Left ventricle myocardium inferior (tissue), 1 donor: ENCODE measurements around the gene STK4. TPM values are rescaled to one million over a fixed set of nuclear protein-coding genes. Genes with fewer than 3 reads are reported as not detected.

Experiments used
- DNase-seq: peaks from one replicate; pipeline ENCODE4 v3.0.0-alpha.2; 2020
- H3K27ac ChIP-seq: fragments of 200-600 bp; replicated peaks from 2 replicates; pipeline ENCODE4 v1.8.0; 2021
- H3K27me3 ChIP-seq: fragments of 200-600 bp; 2 replicates; pipeline ENCODE4 v1.8.0; 2021; ENCODE audit warnings: low read depth
- H3K36me3 ChIP-seq: fragments of 200-600 bp; 2 replicates; pipeline ENCODE4 v1.8.0; 2021
- H3K4me1 ChIP-seq: fragments of 200-600 bp; 2 replicates; pipeline ENCODE4 v1.8.0; 2021
- H3K4me3 ChIP-seq: fragments of 200-600 bp; 2 replicates; pipeline ENCODE4 v1.8.0; 2021; ENCODE audit warnings: mild to moderate bottlenecking, moderate library complexity
- H3K9me3 ChIP-seq: fragments of 200-600 bp; replicated peaks from 2 replicates; pipeline ENCODE4 v1.8.0; 2021
- CTCF ChIP-seq: fragments of 200-600 bp; IDR thresholded peaks from 2 replicates; pipeline ENCODE4 v1.8.0; 2021; ENCODE audit warnings: antibody characterized with exemption, mild to moderate bottlenecking, borderline replicate concordance
- intact Hi-C: fragments of 100-400 bp; cut with micrococcal nuclease; formaldehyde crosslinking; loops from one replicate; pipeline ENCODE4 v1.11.0; 2022
- total RNA-seq: library from RNA; stranded (reverse); fragmentation: NEBNext Ultra II Directional; extraction: Animal tissue kit (Norgen Biotek cat#: 25700); gene quantifications from one replicate; pipeline ENCODE4 v1.2.1, GENCODE V29; 2021
- donor health status: DM: no; HTN: yes; CAD: no; lungs with severe emphysema.

Gene STK4
- total RNA-seq, 1 donor from 2014 or later = 9.8 TPM

- peak overlapping the region; percentile 83 for H3K27ac ChIP-seq
- TF ChIP-seq CTCF = no peak
- H3K36me3 ChIP-seq = peaks cover 22% of the 10 kb centered on the region
- DNase-seq = no peak
- intact Hi-C loops = no loop called here
- peaks cover 27% of the 10 kb centered on the region for H3K4me1 ChIP-seq
- no peaks in the 10 kb centered on the region for H3K27me3 ChIP-seq
- no peaks in the 10 kb centered on the region for H3K9me3 ChIP-seq
- H3K4me3 ChIP-seq = peak overlapping the region; percentile 83
Measured at GRCh38 chr20:44959082-44959637, 7.2 kb upstream of the STK4 start.

GRCh38 chr20:44959638-44960102, 6.6 kb upstream of the STK4 start:
- H3K9me3 ChIP-seq = no peaks in the 10 kb centered on the region
- peaks cover 17% of the 10 kb centered on the region for H3K36me3 ChIP-seq
- H3K27me3 ChIP-seq = no peaks in the 10 kb centered on the region
- TF ChIP-seq CTCF = no peak
- peaks cover 27% of the 10 kb centered on the region for H3K4me1 ChIP-seq
- peak overlapping the region; percentile 83 for H3K27ac ChIP-seq
- no peak for DNase-seq
- intact Hi-C loops = no loop called here
- H3K4me3 ChIP-seq = peak overlapping the region; percentile 83

- H3K4me3 ChIP-seq = peak within 1 kb of the TSS; percentile 83
- peaks cover 27% of the 10 kb centered on the region for H3K4me1 ChIP-seq
- H3K27ac ChIP-seq = peak within 1 kb of the TSS; percentile 83
- peaks cover 11% of the 10 kb centered on the region for H3K36me3 ChIP-seq
- TF ChIP-seq CTCF = no peak
- no peaks in the 10 kb centered on the region for H3K27me3 ChIP-seq
- intact Hi-C loops = no loop called here
- peak; percentile 96 for DNase-seq
- H3K9me3 ChIP-seq = no peaks in the 10 kb centered on the region
Measured at GRCh38 chr20:44960103-44960852, 6.0 kb upstream of the STK4 start, which contains the start of gene TOMM34. TOMM34 (minus strand) TSS chr20:44960397; CDS start chr20:44960333, 64 bp downstream.

GRCh38 chr20:44961011-44961869, 5.1 kb upstream of the STK4 start:
- Histone ChIP-seq H3K4me1 (peaks cover 34% of the 10 kb centered on the region), H3K4me3 (peak overlapping the region; percentile 83), H3K36me3 (peaks cover 1% of the 10 kb centered on the region), H3K9me3 (no peaks in the 10 kb centered on the region), H3K27ac (no peak overlapping the region), H3K27me3 (no peaks in the 10 kb centered on the region)
- no peak for TF ChIP-seq CTCF
- intact Hi-C loops = no loop called here
- DNase-seq = no peak

GRCh38 chr20:44961870-44962267, 4.4 kb upstream of the STK4 start:
- no peak overlapping the region for H3K27ac ChIP-seq
- no peaks in the 10 kb centered on the region for H3K27me3 ChIP-seq
- intact Hi-C loops = no loop called here

More at GRCh38 chr20:44961870-44962267, 4.4 kb upstream of the STK4 start:
- H3K4me1 ChIP-seq = peaks cover 40% of the 10 kb centered on the region
- H3K9me3 ChIP-seq = no peaks in the 10 kb centered on the region
- no peak overlapping the region for H3K4me3 ChIP-seq
- no peaks in the 10 kb centered on the region for H3K36me3 ChIP-seq
- DNase-seq = no peak
- TF ChIP-seq CTCF = no peak
